LNCaP clone FGC (cell line): ENCODE measurements around the gene PSEN1.

Source experiments
- DNase-seq: peaks from one replicate; pipeline ENCODE4 v3.0.0-alpha.2; 2011; ENCODE audit warnings: low read depth
- H3K4me3 ChIP-seq: 2 replicates; pipeline ENCODE4 v1.5.1; 2011; ENCODE audit warnings: mild to moderate bottlenecking, low read depth, low read length, control low read depth
- TF ChIP-seq, protein P1 (sequence below): IDR thresholded peaks from 2 replicates; pipeline ENCODE4 v1.5.1; 2012; ENCODE audit warnings: mild to moderate bottlenecking; ENCODE audit not compliant: control insufficient read depth, insufficient read depth; ENCODE audit errors: extremely low read depth

PSEN1 gene

DNA sequence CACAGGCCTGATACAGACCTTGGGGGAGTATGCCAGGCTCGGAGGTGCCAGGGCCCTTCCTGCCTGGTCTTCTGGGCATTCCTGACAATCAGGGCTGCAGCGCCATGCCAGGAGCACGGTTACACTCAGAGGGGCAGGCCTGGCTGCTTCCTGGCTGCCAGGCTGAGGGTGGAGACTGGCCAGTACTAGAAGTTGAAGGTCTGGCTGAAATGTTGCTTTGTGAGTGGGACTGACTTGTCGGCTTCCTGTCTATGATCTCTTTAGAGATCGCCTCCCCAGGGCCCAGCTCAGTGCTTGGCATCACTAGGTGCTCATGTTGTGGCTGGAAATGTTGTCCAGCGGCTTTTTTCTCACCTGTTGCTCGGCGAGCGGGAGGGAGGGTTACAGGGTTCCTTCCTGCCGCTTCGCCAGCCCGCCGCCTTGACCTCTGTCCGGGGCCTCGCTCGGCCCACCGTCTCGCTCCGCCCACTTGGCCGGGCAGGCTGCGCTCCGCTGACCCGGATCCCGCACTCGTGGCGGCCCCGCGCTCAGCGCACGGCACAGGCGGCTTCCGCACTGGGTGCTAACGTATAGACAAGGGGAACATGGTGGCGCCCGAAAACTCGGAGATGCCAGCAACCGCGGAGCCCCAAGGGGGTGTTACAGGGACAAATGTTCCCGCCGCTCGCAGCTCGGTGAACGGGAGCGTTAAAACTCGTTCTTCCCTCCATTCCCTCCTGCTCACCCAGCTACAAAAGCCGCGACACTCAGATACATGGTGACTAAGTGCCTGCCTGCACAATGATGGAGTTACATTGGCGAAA lies 133.6 kb downstream of the PSEN1 start:
- TF ChIP-seq, protein P1, sequence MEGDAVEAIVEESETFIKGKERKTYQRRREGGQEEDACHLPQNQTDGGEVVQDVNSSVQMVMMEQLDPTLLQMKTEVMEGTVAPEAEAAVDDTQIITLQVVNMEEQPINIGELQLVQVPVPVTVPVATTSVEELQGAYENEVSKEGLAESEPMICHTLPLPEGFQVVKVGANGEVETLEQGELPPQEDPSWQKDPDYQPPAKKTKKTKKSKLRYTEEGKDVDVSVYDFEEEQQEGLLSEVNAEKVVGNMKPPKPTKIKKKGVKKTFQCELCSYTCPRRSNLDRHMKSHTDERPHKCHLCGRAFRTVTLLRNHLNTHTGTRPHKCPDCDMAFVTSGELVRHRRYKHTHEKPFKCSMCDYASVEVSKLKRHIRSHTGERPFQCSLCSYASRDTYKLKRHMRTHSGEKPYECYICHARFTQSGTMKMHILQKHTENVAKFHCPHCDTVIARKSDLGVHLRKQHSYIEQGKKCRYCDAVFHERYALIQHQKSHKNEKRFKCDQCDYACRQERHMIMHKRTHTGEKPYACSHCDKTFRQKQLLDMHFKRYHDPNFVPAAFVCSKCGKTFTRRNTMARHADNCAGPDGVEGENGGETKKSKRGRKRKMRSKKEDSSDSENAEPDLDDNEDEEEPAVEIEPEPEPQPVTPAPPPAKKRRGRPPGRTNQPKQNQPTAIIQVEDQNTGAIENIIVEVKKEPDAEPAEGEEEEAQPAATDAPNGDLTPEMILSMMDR: no peak
- DNase-seq: no peak
- no peak overlapping the region for H3K4me3 ChIP-seq

DNA sequence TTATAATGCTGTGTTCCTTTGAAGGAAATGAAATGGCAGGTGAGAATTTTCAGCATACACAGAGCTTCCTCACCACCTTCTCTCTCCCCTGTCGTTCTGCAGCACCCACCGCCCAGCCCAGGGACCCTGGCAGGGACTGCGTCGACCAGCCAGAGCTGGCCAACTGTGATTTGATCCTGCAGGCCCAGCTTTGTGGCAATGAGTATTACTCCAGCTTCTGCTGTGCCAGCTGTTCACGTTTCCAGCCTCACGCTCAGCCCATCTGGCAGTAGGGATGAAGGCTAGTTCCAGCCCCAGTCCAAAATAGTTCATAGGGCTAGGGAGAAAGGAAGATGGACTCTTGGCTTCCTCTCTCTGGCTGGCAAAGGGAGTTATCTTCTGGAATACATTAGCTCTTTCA lies 136.1 kb downstream of the PSEN1 start:
- no peak for DNase-seq
- TF ChIP-seq, protein P1: no peak
- H3K4me3 ChIP-seq: no peak overlapping the region
